ENCODE measurements around the gene PARVA.

GRCh38 chr11:12483604-12484003, 106.2 kb downstream of the PARVA start:
- TF ChIP-seq EZH2 (IDR thresholded peaks at IDR 0.05; ENCODE audit: borderline replicate concordance) = no peak
- TF ChIP-seq CTCF (IDR thresholded peaks at IDR 0.05; ENCODE audit: poor library complexity) = no peak
- TF ChIP-seq EZH2phosphoT487 (IDR thresholded peaks at IDR 0.05; ENCODE audit: low read depth, severe bottlenecking, unreplicated experiment) = no peak
